Immature natural killer cell (primary cell): ENCODE data around the gene CHIA. TPM values are rescaled to one million over a fixed set of nuclear protein-coding genes. Genes with fewer than 3 reads are reported as not detected.
"Not testable (repeated sequence)": the region's sequence is repeated elsewhere in the genome, so short reads cannot be mapped to it uniquely, and the experiment has no call there.

Experiments used
- DNase-seq, 3 donors: peaks; one replicate each; pipeline ENCODE4 v3.0.0; 2022; ENCODE audit warnings: mixed read lengths in 1 of 3
- H3K27ac Mint-ChIP-seq, 6 donors: one replicate each; pipeline ENCODE4 v1.8.0; 2020; ENCODE audit warnings: mixed read lengths in 6 of 6, mild to moderate bottlenecking in 5 of 6, inconsistent platforms in 4 of 6, moderate library complexity in 3 of 6
- H3K27me3 Mint-ChIP-seq, 3 donors: one replicate each; pipeline ENCODE4 v1.8.0; 2020 to 2021; ENCODE audit warnings: low read depth in 3 of 3, mild to moderate bottlenecking in 3 of 3, mixed read lengths in 3 of 3, moderate library complexity in 3 of 3, inconsistent platforms in 1 of 3
- H3K36me3 Mint-ChIP-seq, 3 donors: one replicate each; pipeline ENCODE4 v1.8.0; 2020; ENCODE audit warnings: mixed read lengths in 3 of 3, inconsistent platforms in 2 of 3, mild to moderate bottlenecking in 2 of 3
- H3K4me1 Mint-ChIP-seq, 2 donors: one replicate each; pipeline ENCODE4 v1.8.0; 2020; ENCODE audit warnings: inconsistent platforms in 2 of 2, mild to moderate bottlenecking in 2 of 2, mixed read lengths in 2 of 2, moderate library complexity in 1 of 2
- H3K4me3 Mint-ChIP-seq, 5 donors: one replicate each; pipeline ENCODE4 v1.8.0; 2020; ENCODE audit warnings: mild to moderate bottlenecking in 5 of 5, mixed read lengths in 5 of 5, inconsistent platforms in 3 of 5, moderate library complexity in 3 of 5
- H3K9me3 Mint-ChIP-seq, 6 donors: one replicate each; pipeline ENCODE4 v1.8.0; 2020; ENCODE audit warnings: mild to moderate bottlenecking in 6 of 6, mixed read lengths in 6 of 6, inconsistent platforms in 4 of 6, moderate library complexity in 3 of 6
- polyA plus RNA-seq, 3 donors: library from polyadenylated mRNA; unstranded; fragments of 300-500 nt; fragmentation: Illumina TruSeq; gene quantifications; one replicate each; pipeline ENCODE4 v1.2.3, GENCODE V29; 2021

Gene CHIA
- polyA plus RNA-seq, 3 donors from 2014 or later = not detected

DNA sequence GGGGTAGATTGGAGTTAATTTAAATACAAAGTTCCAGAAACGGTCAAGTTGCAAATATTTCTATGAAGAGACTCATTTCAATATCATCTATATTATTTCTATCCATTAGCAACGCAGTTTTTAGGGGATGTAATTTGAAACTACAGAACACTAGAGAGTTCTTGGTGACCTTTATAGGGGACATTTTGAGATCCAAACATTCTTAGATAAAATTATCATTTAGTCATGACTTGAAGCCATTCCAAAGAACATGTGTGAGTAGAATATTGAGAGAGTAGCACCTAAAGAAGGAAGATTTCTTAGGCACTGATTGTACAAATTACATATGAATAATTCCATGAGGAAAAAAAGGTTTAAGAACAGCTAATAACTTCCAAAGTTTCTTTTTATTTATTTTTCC lies 19.0 kb downstream of the CHIA start:
- Mint-ChIP-seq H3K4me1 (no peaks in the 10 kb centered on the region), H3K9me3 (peaks cover 0 to 8% (median 6%) of the 10 kb centered on the region in 6 donors), H3K4me3 (no peak overlapping the region), H3K36me3 (peaks cover 0 to 4% (median 0%) of the 10 kb centered on the region in 3 donors), H3K27ac (no peak overlapping the region), H3K27me3 (peaks cover 3 to 5% (median 3%) of the 10 kb centered on the region in 3 donors)
- DNase-seq = no peak

DNA sequence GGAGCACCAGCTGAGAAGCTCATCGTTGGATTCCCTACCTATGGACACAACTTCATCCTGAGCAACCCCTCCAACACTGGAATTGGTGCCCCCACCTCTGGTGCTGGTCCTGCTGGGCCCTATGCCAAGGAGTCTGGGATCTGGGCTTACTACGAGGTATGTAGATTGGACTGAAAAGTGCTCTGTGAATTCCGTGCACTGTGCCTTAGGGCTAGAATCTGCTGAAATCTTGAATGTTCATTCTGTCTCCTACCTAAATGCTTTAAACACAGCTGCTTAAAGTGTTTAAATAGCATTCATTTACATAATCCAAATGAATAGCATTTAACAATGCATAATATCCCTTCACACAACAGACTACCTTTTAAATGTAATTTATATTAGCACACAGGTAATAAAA lies 27.9 kb downstream of the CHIA start:
- no peak for DNase-seq
- no peak overlapping the region for H3K27ac Mint-ChIP-seq
- no peaks in the 10 kb centered on the region for H3K36me3 Mint-ChIP-seq
- peaks cover 12 to 16% of the 10 kb centered on the region in 2 donors for H3K4me1 Mint-ChIP-seq
- no peaks in the 10 kb centered on the region for H3K9me3 Mint-ChIP-seq
- peaks cover 0 to 6% (median 2%) of the 10 kb centered on the region in 3 donors for H3K27me3 Mint-ChIP-seq
- no peak overlapping the region for H3K4me3 Mint-ChIP-seq

DNA sequence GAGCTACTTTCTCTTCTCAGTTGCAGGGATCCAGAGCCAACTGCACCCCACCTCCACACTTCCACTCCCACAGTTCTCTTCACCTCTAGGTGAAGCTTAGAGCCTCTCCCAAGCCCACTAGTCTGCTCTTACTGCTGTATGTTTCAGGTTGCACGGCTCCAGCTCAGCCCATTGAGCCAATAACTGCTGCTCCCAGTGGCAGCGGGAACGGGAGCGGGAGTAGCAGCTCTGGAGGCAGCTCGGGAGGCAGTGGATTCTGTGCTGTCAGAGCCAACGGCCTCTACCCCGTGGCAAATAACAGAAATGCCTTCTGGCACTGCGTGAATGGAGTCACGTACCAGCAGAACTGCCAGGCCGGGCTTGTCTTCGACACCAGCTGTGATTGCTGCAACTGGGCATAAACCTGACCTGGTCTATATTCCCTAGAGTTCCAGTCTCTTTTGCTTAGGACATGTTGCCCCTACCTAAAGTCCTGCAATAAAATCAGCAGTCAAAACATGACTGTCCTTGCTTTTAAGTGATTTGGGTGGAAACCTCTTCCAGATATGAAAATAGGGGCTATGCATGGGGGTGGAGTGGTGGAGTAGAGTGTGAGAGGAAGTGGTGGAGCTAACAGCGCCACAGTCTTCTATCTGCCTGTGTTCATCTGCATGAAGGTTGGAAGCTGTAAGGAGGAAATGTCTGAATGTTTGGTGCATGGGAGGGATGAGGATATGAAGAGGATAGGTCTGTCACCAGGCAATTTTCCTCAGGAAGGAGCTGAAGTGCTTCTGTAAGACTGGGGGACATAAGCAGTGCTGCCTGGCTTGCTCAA lies 29.6 kb downstream of the CHIA start:
- H3K4me1 Mint-ChIP-seq = peaks cover 12 to 16% of the 10 kb centered on the region in 2 donors
- H3K9me3 Mint-ChIP-seq = no peaks in the 10 kb centered on the region
- peak overlapping the region in 3 of 5 donors; percentile 1 to 43 (median 40) for H3K4me3 Mint-ChIP-seq
- H3K27ac Mint-ChIP-seq = peak overlapping the region in 2 of 6 donors; percentile 27 to 35
- no peaks in the 10 kb centered on the region for H3K36me3 Mint-ChIP-seq
- peaks cover 0 to 6% (median 0%) of the 10 kb centered on the region in 3 donors for H3K27me3 Mint-ChIP-seq
- peak in 1 of 3 donors; percentile 19 for DNase-seq

DNA sequence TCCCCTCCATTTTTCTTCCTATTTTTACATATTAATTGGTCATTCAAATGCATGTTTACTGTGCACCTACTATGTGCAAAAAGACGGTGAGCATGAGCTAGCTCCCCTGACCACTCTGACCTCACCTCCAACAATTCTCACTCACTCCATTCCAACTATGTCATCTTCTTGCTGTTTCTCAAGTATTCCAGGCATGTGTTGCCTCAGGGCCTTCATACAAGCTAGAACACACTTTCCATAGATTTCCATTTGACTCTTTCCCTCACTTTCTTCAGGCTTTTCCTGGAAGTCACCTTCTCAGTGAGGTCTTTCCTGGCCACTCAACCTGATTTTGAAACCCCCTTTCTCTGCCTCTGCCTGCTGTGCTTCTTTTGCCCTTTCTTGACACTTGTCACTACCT lies 32.6 kb downstream of the CHIA start:
- no peak overlapping the region for H3K4me3 Mint-ChIP-seq
- H3K27me3 Mint-ChIP-seq = peaks cover 0 to 6% (median 1%) of the 10 kb centered on the region in 3 donors
- H3K9me3 Mint-ChIP-seq = peaks cover 4 to 10% (median 8%) of the 10 kb centered on the region in 6 donors
- DNase-seq = no peak
- peaks cover 12 to 16% of the 10 kb centered on the region in 2 donors for H3K4me1 Mint-ChIP-seq
- peak overlapping the region in 1 of 6 donors; percentile 0 for H3K27ac Mint-ChIP-seq
- peaks cover 4 to 8% (median 6%) of the 10 kb centered on the region in 3 donors for H3K36me3 Mint-ChIP-seq

DNA sequence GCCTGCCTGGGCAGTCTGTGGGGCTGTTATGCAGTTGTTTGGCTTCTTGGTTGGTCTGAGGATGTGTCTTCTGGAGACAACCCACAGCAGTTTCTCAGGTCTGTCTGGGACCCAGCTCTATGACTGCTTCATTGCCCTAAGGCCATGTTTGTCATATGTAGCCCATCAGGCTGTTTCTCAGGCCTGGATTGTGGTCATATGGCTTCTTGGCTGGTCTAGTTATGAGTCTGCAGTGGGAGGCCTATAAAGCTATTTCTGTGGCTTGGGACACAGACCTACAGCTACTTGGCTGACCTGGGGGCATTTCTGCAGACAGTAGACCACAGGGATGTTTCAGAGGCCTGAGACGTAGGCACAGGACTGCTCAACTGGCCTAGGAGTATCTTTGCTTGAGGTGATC lies 41.5 kb downstream of the CHIA start:
- Mint-ChIP-seq H3K9me3 (peaks cover 18 to 41% (median 31%) of the 10 kb centered on the region in 6 donors), H3K36me3 (peaks cover 24 to 31% (median 27%) of the 10 kb centered on the region in 3 donors), H3K27me3 (peaks cover 3 to 5% (median 4%) of the 10 kb centered on the region in 3 donors), H3K27ac (no peak overlapping the region), H3K4me1 (peaks cover 0 to 6% of the 10 kb centered on the region in 2 donors), H3K4me3 (no peak overlapping the region)
- no peak for DNase-seq

DNA sequence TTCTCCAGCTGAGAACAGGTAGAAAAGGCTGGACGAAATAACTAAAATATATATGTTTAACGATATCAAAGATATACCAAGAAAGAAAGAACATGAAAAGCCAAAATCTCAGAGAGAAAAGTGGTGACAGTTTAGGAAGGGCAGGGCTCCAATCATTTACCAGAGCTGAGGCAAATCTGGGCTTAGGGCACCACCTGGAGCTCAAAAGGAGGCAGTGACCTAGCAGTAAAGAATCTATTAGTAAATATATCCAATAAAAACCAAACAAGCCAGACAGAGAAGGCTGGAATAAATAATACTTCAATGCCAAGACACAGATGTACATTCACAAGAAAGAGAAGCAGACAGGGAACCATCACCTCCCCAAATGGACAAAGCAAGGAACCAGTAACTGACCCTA lies 43.5 kb downstream of the CHIA start:
- Mint-ChIP-seq H3K4me1 (peaks cover 0 to 6% of the 10 kb centered on the region in 2 donors), H3K4me3 (no peak overlapping the region), H3K27ac (no peak overlapping the region), H3K27me3 (peaks cover 2 to 8% (median 3%) of the 10 kb centered on the region in 3 donors), H3K36me3 (peaks cover 11 to 14% (median 14%) of the 10 kb centered on the region in 3 donors), H3K9me3 (peaks cover 9 to 34% (median 19%) of the 10 kb centered on the region in 6 donors)
- DNase-seq = peak; percentile 52 to 70 (median 63)

DNA sequence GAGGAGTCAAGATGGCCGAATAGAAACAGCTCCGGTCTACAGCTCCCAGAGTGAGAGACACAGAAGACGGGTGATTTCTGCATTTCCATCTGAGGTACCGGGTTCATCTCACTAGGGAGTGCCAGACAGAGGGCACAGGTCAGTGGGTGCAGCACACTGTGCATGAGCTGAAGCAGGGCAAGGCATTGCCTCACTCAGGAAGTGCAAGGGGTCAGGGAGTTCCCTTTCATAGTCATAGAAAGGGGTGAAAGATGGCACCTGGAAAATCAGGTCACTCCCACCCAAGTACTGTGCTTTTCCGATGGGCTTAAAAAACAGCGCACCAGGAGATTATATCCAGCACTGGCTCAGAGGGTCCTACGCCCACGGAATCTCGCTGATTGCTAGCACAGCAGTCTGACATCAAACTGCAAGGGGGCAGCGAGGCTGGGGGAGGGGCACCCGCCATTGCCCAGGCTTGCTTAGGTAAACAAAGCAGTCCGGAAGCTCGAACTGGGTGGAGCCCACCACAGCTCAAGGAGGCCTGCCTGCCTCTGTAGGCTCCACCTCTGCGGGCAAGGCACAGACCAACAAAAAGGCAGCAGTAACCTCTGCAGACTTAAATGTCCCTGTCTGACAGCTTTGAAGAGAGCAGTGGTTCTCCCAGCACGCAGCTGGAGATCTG lies 44.7 kb downstream of the CHIA start:
- peak overlapping the region in 1 of 5 donors; percentile 14 for H3K4me3 Mint-ChIP-seq
- DNase-seq = peak in 1 of 3 donors; percentile 25

DNA sequence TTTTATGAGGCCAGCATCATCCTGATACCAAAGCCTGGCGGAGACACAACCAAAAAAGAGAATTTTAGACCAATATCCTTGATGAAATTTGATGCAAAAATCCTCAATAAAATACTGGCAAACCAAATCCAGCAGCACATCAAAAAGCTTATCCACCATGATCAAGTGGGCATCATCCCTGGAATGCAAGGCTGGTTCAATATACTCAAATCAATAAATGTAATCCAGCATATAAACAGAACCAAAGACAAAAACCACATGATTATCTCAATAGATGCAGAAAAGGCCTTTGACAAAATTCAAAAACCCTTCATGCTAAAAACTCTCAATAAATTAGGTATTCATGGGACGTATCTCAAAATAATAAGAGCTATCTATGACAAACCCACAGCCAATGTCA lies 48.2 kb downstream of the CHIA start:
- DNase-seq, H3K36me3 Mint-ChIP-seq, H3K4me1 Mint-ChIP-seq, H3K27ac Mint-ChIP-seq, H3K4me3 Mint-ChIP-seq, H3K27me3 Mint-ChIP-seq: not testable (repeated sequence)
- peaks cover 5 to 16% (median 8%) of the 10 kb centered on the region in 6 donors for H3K9me3 Mint-ChIP-seq

More for the DNA sequence above, 44.7 kb downstream of the CHIA start:
- not testable (repeated sequence) for H3K27me3 Mint-ChIP-seq, H3K4me1 Mint-ChIP-seq
- peaks cover 7 to 25% (median 15%) of the 10 kb centered on the region in 6 donors for H3K9me3 Mint-ChIP-seq
- H3K36me3 Mint-ChIP-seq = peaks cover 7 to 14% (median 10%) of the 10 kb centered on the region in 3 donors
- peak overlapping the region in 2 of 6 donors; percentile 43 to 75 for H3K27ac Mint-ChIP-seq

DNA sequence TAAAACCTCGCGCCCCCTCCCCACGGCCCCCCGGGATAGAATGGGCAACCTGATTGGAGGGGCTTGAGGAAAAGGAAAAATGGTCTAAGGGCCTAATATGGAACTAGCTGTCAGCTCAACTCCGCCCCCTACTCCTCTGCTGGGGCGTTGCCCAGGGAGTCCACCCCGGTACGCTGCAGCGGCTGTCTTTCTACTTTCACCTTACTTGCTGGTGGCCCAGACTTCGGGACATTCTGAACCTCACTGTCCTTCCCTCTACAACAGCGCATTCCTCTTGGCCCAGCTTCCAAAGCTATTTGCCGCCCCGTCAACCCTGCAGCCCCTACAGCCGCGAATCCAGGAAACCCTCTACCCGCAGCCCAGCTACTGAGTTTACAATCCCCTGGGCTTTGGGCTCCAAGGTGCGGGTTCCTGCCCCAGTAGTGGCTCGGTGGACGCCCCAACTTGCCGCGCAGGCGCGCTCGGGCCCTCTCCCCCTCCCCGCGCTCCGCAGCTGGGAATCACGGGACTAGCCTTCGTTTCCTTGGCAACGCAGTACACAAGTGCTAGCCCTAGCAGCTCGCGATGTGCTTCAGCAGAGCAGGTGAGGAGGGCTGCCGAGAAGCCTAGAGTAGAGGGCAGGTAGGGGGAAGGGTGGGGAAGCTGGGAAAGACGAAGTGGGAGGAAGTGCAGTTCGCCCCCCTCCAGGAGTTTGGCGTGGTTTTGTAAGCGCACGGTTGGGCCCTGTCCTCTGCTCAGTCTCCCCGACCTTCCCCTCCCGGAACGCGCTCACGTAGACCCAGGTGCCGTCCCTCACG lies 55.6 kb downstream of the CHIA start:
- peak overlapping the region; percentile 86 to 92 (median 90) for H3K4me3 Mint-ChIP-seq
- no peaks in the 10 kb centered on the region for H3K9me3 Mint-ChIP-seq
- peaks cover 3 to 11% (median 3%) of the 10 kb centered on the region in 3 donors for H3K27me3 Mint-ChIP-seq
- peak overlapping the region in 5 of 6 donors; percentile 43 to 84 (median 73) for H3K27ac Mint-ChIP-seq
- H3K4me1 Mint-ChIP-seq = peaks cover 16 to 21% of the 10 kb centered on the region in 2 donors
- no peaks in the 10 kb centered on the region for H3K36me3 Mint-ChIP-seq
- peak; percentile 70 to 80 (median 80) for DNase-seq

DNA sequence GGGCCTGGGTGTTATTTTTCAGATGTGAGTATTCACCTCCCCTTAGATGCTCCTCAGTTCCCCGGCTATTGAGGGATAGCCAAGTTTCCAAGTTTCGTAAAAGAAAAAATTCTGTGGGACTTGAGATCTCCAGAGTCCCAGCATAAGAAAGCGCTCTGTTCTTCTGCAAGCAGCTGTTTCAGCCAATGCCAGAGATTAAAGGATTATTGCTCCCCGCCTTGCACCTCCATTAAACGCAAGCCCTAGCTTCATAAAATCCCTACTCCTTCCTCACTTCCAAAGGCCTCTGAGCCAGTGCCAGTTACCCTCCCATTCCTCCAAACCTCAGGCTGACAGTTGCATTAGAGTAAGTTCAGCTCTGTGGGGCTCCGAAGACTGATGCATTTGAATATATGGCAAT lies 56.4 kb downstream of the CHIA start:
- Mint-ChIP-seq H3K4me1 (peaks cover 16 to 21% of the 10 kb centered on the region in 2 donors), H3K4me3 (peak overlapping the region; percentile 86 to 92 (median 90))

DNA sequence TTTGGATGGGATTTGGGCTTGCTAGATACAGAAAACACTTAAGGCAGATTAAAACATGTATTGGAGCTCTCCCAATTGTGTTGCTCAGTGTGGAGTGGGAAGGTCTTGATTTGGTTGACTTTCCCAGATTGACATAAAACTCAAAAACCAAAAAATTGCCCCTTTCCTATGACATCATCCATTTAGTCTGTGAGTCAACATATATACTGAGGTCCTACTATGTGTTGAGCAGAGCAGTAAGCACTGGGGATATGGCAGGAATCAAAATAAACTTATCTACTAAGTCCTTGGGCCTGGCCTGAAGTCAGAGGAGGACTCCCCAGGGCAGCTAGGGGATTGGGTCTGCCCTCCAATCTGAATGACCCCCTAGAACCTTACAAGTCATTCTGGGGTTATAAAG lies 61.0 kb downstream of the CHIA start:
- Mint-ChIP-seq H3K4me1 (peaks cover 5 to 7% of the 10 kb centered on the region in 2 donors), H3K4me3 (no peak overlapping the region), H3K36me3 (no peaks in the 10 kb centered on the region), H3K27ac (no peak overlapping the region), H3K9me3 (peaks cover 0 to 3% (median 0%) of the 10 kb centered on the region in 6 donors), H3K27me3 (peaks cover 1 to 3% (median 2%) of the 10 kb centered on the region in 3 donors)
- no peak for DNase-seq

More for the DNA sequence above, 56.4 kb downstream of the CHIA start:
- no peak for DNase-seq
- no peaks in the 10 kb centered on the region for H3K9me3 Mint-ChIP-seq
- H3K36me3 Mint-ChIP-seq = no peaks in the 10 kb centered on the region
- peaks cover 3 to 11% (median 3%) of the 10 kb centered on the region in 3 donors for H3K27me3 Mint-ChIP-seq
- peak overlapping the region in 5 of 6 donors; percentile 43 to 84 (median 65) for H3K27ac Mint-ChIP-seq

DNA sequence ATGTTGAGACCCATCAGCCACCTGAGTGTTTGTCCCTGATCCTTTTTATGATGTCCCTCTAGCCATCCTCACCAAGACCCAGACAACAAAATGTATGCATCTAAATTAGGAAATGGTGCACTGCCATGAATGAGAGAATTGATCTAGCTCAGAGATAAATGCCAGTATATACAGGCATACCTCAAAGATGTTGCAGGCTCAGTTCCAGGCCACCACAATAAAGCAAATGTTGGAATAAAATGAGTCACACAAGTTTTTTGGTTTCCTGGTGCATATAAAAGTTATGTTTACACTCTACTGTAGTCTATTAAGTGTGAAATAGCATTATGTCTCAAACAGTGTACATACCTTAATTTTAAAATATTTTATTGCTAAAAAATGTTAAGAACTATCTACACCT lies 63.9 kb downstream of the CHIA start:
- peaks cover 1 to 3% (median 2%) of the 10 kb centered on the region in 3 donors for H3K27me3 Mint-ChIP-seq
- DNase-seq = no peak

DNA sequence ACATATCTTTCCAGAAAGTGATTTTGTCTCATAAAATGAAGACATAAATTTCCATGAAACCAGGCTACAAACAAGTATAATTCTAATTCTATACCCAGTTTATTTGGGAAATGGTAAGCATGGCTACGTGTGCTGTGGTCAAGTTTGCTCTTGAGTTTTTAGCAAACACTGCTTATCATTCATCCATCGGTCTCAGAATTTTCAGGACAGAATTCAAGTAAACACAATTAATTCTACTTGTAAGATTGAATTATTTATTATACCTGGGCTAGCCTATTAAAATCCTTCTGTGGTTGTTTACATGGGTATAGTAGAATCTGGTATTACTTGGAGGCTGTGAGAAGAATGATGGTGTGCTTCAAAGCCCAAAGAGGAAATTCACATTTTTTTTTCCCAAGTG lies 68.3 kb downstream of the CHIA start:
- Mint-ChIP-seq H3K4me3 (no peak overlapping the region), H3K36me3 (no peaks in the 10 kb centered on the region), H3K4me1 (no peaks in the 10 kb centered on the region), H3K27me3 (peaks cover 1 to 5% (median 5%) of the 10 kb centered on the region in 3 donors), H3K27ac (no peak overlapping the region), H3K9me3 (peaks cover 0 to 3% (median 0%) of the 10 kb centered on the region in 6 donors)
- no peak for DNase-seq

More for the DNA sequence above, 63.9 kb downstream of the CHIA start:
- peaks cover 0 to 5% (median 0%) of the 10 kb centered on the region in 6 donors for H3K9me3 Mint-ChIP-seq
- no peak overlapping the region for H3K4me3 Mint-ChIP-seq
- H3K4me1 Mint-ChIP-seq = no peaks in the 10 kb centered on the region
- H3K27ac Mint-ChIP-seq = no peak overlapping the region
- H3K36me3 Mint-ChIP-seq = no peaks in the 10 kb centered on the region
